HCT116 (cell line): ENCODE data around the gene OSBPL10. TPM values are rescaled to one million over a fixed set of nuclear protein-coding genes. Genes with fewer than 3 reads are reported as not detected.

ENCODE experiments used
- ATAC-seq: fragments of 200-7000 bp; cut with Tn5 transposase; 2 replicates; pipeline ENCODE4 v1.9.1; 2020; ENCODE audit warnings: mild to moderate bottlenecking, moderate library complexity
- BruUV-seq: library from RNA; stranded (reverse); fragments of 400-500 nt; replicated peaks from 2 replicates; lab custom pipeline; 2021; lab: Mats Ljungman, UMichigan
- CTCF ChIA-PET: fragments of 300-600 bp; sonication (Branson Sonifier 250); formaldehyde crosslinking; loops from one replicate; lab custom pipeline; 2021; ENCODE audit warnings: antibody characterized with exemption; lab: Charles Lee
- POLR2A ChIA-PET: fragments of 300-600, 350-600 bp; sonication (Branson Sonifier 250); formaldehyde crosslinking; loops from one replicate; lab custom pipeline; 2021; ENCODE audit warnings: antibody characterized with exemption; lab: Charles Lee
- RAD21 ChIA-PET, 2 experiments: fragments of 300-600 bp; sonication (Branson Sonifier 250); formaldehyde crosslinking; loops; one replicate each; lab custom pipeline; 2023; ENCODE audit warnings: low total read pairs in 2 of 2; ENCODE audit not compliant: uncharacterized antibody in 2 of 2, unreplicated experiment in 2 of 2, low non-redundant PET in 1 of 2; lab: Charles Lee
- DNase-seq: peaks from one replicate; pipeline ENCODE4 v3.0.0-alpha.2; 2010; ENCODE audit warnings: low read depth, low spot score
- H2AFZ ChIP-seq: fragments of 200-600 bp; shearing (Covaris generic), sonication (generic); 2 replicates; pipeline ENCODE4 v1.6.1; 2017; ENCODE audit warnings: low read depth, mixed run types, mixed read lengths, antibody characterized with exemption, low read length; ENCODE audit not compliant: poor library complexity, severe bottlenecking
- H3K27ac ChIP-seq: 2 replicates; pipeline ENCODE4 v1.5.1; 2012; ENCODE audit warnings: low read depth, low read length
- H3K27me3 ChIP-seq: fragments of 200-600 bp; sonication (generic); 2 replicates; pipeline ENCODE4 v1.6.1; 2016; ENCODE audit warnings: mixed run types, low read length, mixed read lengths; ENCODE audit not compliant: insufficient read depth
- H3K36me3 ChIP-seq, 2 experiments: fragments of 200-500 bp in 1 of 2; fragments of 200-600 bp in 1 of 2; sonication (Bioruptor generic) in 1 of 2; sonication (generic) in 1 of 2; 2 replicates each; pipeline versions ENCODE4 v1.5.1 to v1.6.1; 2014 to 2016; ENCODE audit warnings: low read length in 2 of 2, inconsistent platforms in 1 of 2, mixed read lengths in 1 of 2, mixed run types in 1 of 2; ENCODE audit not compliant: insufficient read depth in 2 of 2, control insufficient read depth in 1 of 2
- H3K4me1 ChIP-seq, 2 experiments: fragments of 200-600 bp in 1 of 2; sonication (generic) in 1 of 2; 2 replicates each; pipeline versions ENCODE4 v1.5.1 to v1.6.1; 2012 to 2017; ENCODE audit warnings: low read length in 2 of 2, inconsistent platforms in 1 of 2, mild to moderate bottlenecking in 1 of 2, mixed read lengths in 1 of 2, mixed run types in 1 of 2, moderate library complexity in 1 of 2; ENCODE audit not compliant: insufficient read depth in 2 of 2, control insufficient read depth in 1 of 2
- H3K4me2 ChIP-seq: fragments of 200-600 bp; sonication (generic); 2 replicates; pipeline ENCODE4 v1.6.1; 2017; ENCODE audit warnings: mixed run types, low read length, mixed read lengths
- H3K4me3 ChIP-seq, 2 experiments: fragments of 200-600 bp in 1 of 2; sonication (generic) in 1 of 2; replicated peaks in 1 of 2; 2 replicates each; pipeline ENCODE4 v1.5.1; 2011 to 2016; ENCODE audit warnings: low read length in 2 of 2, control low read depth in 1 of 2, low read depth in 1 of 2, mild to moderate bottlenecking in 1 of 2, mixed read lengths in 1 of 2, mixed run types in 1 of 2
- H3K79me2 ChIP-seq: fragments of 200-600 bp; sonication (generic); 2 replicates; pipeline ENCODE4 v1.6.1; 2017; ENCODE audit warnings: mild to moderate bottlenecking, mixed run types, low read length, moderate library complexity, mixed read lengths; ENCODE audit not compliant: insufficient read depth
- H3K9ac ChIP-seq: fragments of 200-600 bp; sonication (generic); 2 replicates; pipeline ENCODE4 v1.6.1; 2016; ENCODE audit warnings: low read length, mixed read lengths
- H3K9me2 ChIP-seq: fragments of 200-600 bp; sonication (generic), shearing (Covaris generic); 2 replicates; pipeline ENCODE4 v1.6.1; 2017; ENCODE audit warnings: mixed run types, mild to moderate bottlenecking, moderate library complexity; ENCODE audit not compliant: insufficient read depth
- H3K9me3 ChIP-seq, 2 experiments: fragments of 200-500 bp in 1 of 2; fragments of 200-600 bp in 1 of 2; sonication (Bioruptor generic) in 1 of 2; sonication (generic) in 1 of 2; 2 replicates each; pipeline ENCODE4 v1.6.1; 2014 to 2017; ENCODE audit warnings: low read length in 2 of 2, mixed read lengths in 2 of 2, inconsistent platforms in 1 of 2, low read depth in 1 of 2, mild to moderate bottlenecking in 1 of 2, mixed run types in 1 of 2, moderate library complexity in 1 of 2; ENCODE audit not compliant: control insufficient read depth in 1 of 2, insufficient read depth in 1 of 2
- H4K20me1 ChIP-seq: fragments of 200-600 bp; sonication (generic), shearing (Covaris generic); 2 replicates; pipeline ENCODE4 v1.6.1; 2017; ENCODE audit warnings: mixed run types, mild to moderate bottlenecking, moderate library complexity; ENCODE audit not compliant: insufficient read depth
- CBX3 ChIP-seq: IDR thresholded peaks from 2 replicates; pipeline ENCODE4 v1.6.1; 2012; ENCODE audit warnings: low read depth
- CEBPB ChIP-seq: IDR thresholded peaks from 2 replicates; pipeline ENCODE4 v1.6.1; 2012; ENCODE audit warnings: low read depth
- ELF1 ChIP-seq: IDR thresholded peaks from 2 replicates; pipeline ENCODE4 v1.6.1; 2012; ENCODE audit warnings: low read depth, borderline replicate concordance
- EZH2 ChIP-seq: fragments of 200-600 bp; sonication (generic); IDR thresholded peaks from 2 replicates; pipeline ENCODE4 v1.6.1; 2017; ENCODE audit warnings: antibody characterized with exemption, mixed run types
- EZH2phosphoT487 ChIP-seq: fragments of 200-600 bp; IDR thresholded peaks from 2 replicates; pipeline ENCODE4 v1.6.1; 2018; ENCODE audit warnings: antibody characterized with exemption, borderline replicate concordance
- POLR2AphosphoS5 ChIP-seq: IDR thresholded peaks from 2 replicates; pipeline ENCODE4 v1.6.1; 2011; ENCODE audit warnings: mild to moderate bottlenecking, low read depth, low read length, moderate library complexity
- RAD21 ChIP-seq: IDR thresholded peaks from 2 replicates; pipeline ENCODE4 v1.6.1; 2012; ENCODE audit warnings: low read depth, mild to moderate bottlenecking
- SIN3A ChIP-seq: IDR thresholded peaks from 2 replicates; pipeline ENCODE4 v1.6.1; 2012; ENCODE audit warnings: low read depth
- SRF ChIP-seq: IDR thresholded peaks from 2 replicates; pipeline ENCODE4 v1.6.1; 2012; ENCODE audit warnings: low read depth
- TCF7L2 ChIP-seq: IDR thresholded peaks from 2 replicates; pipeline ENCODE4 v1.7.0; 2011; ENCODE audit warnings: borderline replicate concordance, inconsistent platforms; ENCODE audit not compliant: insufficient read depth, insufficient read length; ENCODE audit errors: extremely low read depth
- ZBTB33 ChIP-seq: IDR thresholded peaks from 2 replicates; pipeline ENCODE4 v1.6.1; 2011; ENCODE audit warnings: mild to moderate bottlenecking, low read length, moderate library complexity; ENCODE audit not compliant: insufficient replicate concordance; ENCODE audit errors: extremely low read depth
- ZFX ChIP-seq: fragments of 450-650 bp; IDR thresholded peaks from 2 replicates; pipeline ENCODE4 v1.6.1; 2017
- ZNF274 ChIP-seq: fragments of 200-500 bp; sonication (Bioruptor generic); IDR thresholded peaks from 2 replicates; pipeline ENCODE4 v1.6.1; 2014; ENCODE audit warnings: mild to moderate bottlenecking, low read depth, low read length, inconsistent platforms
- intact Hi-C: fragments of 100-400 bp; cut with micrococcal nuclease; formaldehyde crosslinking; loops from 2 replicates; pipeline ENCODE4 v1.10.0; 2022
- total RNA-seq: library from RNA; stranded (reverse); gene quantifications from one replicate; pipeline ENCODE4 v1.2.1, GENCODE V29; 2021; ENCODE audit not compliant: unreplicated experiment
- TF ChIP-seq, protein P1 (sequence below), 3 experiments: fragments of 200-600 bp in 1 of 3; sonication (generic) in 1 of 3; IDR thresholded peaks in 2 of 3; conservative IDR thresholded peaks in 1 of 3; 2 replicates each; pipeline ENCODE4 v1.5.1; 2012 to 2017; ENCODE audit warnings: low read depth in 2 of 3, low read length in 2 of 3, antibody characterized with exemption in 1 of 3, borderline replicate concordance in 1 of 3, control low read depth in 1 of 3, mild to moderate bottlenecking in 1 of 3, mixed read lengths in 1 of 3, mixed run types in 1 of 3, moderate library complexity in 1 of 3; ENCODE audit not compliant: insufficient read depth in 1 of 3
- TF ChIP-seq, protein P2 (sequence below): IDR thresholded peaks from 2 replicates; pipeline ENCODE4 v1.6.1; 2012

Gene OSBPL10
- total RNA-seq, 1 experiment from 2014 or later = 25.8 TPM

GRCh38 chr3:31620656-31621055 lies 360.4 kb downstream of the OSBPL10 start (continued):
- TF ChIP-seq EZH2phosphoT487 (no peak), ZFX (no peak), EZH2 (no peak), POLR2AphosphoS5 (no peak), ELF1 (no peak), ZNF274 (no peak), RAD21 (no peak), TCF7L2 (no peak)
- TF ChIP-seq, protein P1, sequence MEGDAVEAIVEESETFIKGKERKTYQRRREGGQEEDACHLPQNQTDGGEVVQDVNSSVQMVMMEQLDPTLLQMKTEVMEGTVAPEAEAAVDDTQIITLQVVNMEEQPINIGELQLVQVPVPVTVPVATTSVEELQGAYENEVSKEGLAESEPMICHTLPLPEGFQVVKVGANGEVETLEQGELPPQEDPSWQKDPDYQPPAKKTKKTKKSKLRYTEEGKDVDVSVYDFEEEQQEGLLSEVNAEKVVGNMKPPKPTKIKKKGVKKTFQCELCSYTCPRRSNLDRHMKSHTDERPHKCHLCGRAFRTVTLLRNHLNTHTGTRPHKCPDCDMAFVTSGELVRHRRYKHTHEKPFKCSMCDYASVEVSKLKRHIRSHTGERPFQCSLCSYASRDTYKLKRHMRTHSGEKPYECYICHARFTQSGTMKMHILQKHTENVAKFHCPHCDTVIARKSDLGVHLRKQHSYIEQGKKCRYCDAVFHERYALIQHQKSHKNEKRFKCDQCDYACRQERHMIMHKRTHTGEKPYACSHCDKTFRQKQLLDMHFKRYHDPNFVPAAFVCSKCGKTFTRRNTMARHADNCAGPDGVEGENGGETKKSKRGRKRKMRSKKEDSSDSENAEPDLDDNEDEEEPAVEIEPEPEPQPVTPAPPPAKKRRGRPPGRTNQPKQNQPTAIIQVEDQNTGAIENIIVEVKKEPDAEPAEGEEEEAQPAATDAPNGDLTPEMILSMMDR (IDR thresholded peaks at IDR 0.05 in 2 of 3, conservative IDR thresholded peaks at IDR 0.05 in 1 of 3; ENCODE audit: borderline replicate concordance in 1 of 3, insufficient read depth in 1 of 3, low read depth in 2 of 3, low read length in 2 of 3) = no peak

GRCh38 chr3:31616711-31617110 lies 364.4 kb downstream of the OSBPL10 start:
- RAD21 ChIA-PET = no interaction called here
- Histone ChIP-seq H4K20me1 (peaks cover 15% of the 10 kb centered on the region; the same call in 1 of the 2 replicates), H3K4me1 (peaks cover 0 to 9% of the 10 kb centered on the region in 2 experiments; a peak in 1 of 4 replicates), H3K9ac (no peak overlapping the region), H3K36me3 (peaks cover 9 to 10% of the 10 kb centered on the region in 2 experiments; a peak in 2 of 4 replicates), H2AFZ (no peak overlapping the region), H3K79me2 (peaks cover 55% of the 10 kb centered on the region), H3K4me3 (no peak overlapping the region), H3K4me2 (no peak overlapping the region), H3K9me2 (no peaks in the 10 kb centered on the region), H3K27me3 (no peaks in the 10 kb centered on the region), H3K27ac (no peak overlapping the region), H3K9me3 (no peaks in the 10 kb centered on the region)
- DNase-seq = no peak
- TF ChIP-seq CBX3 = no peak
- TF ChIP-seq SRF = no peak
- TF ChIP-seq SIN3A = no peak
- no peak for TF ChIP-seq ZBTB33
- TF ChIP-seq EZH2 = no peak
- TF ChIP-seq CEBPB = no peak
- TF ChIP-seq TCF7L2 = no peak
- no peak for TF ChIP-seq RAD21
- no peak for TF ChIP-seq EZH2phosphoT487
- TF ChIP-seq, protein P2, sequence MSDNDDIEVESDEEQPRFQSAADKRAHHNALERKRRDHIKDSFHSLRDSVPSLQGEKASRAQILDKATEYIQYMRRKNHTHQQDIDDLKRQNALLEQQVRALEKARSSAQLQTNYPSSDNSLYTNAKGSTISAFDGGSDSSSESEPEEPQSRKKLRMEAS = no peak
- POLR2A ChIA-PET = no interaction called here
- intact Hi-C loops = no loop called here
- ATAC-seq = no peak
- BruUV-seq = no TSS peak
- CTCF ChIA-PET = no interaction called here
